ENCODE data around the gene DSCAML1.

DNA sequence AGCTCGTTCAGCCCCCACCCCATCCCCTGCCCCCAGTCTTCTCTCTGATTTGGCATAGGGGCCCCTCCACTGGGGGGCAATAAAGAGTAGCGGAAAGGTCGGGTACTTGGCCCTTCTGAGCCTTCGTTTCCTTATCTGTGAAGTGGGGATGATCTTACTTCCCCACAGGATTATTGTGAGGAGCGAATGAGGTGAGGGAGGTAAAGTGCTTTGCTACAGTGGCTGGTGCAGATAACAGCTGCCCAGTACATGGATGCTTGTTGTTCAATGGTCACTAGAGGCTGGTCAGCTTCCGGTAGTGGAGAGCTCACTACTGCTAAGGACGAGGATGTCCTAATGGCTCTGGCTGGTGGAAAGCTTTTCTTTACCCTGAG is 368.2 kb downstream of the DSCAML1 start:
- TF ChIP-seq, protein P1, sequence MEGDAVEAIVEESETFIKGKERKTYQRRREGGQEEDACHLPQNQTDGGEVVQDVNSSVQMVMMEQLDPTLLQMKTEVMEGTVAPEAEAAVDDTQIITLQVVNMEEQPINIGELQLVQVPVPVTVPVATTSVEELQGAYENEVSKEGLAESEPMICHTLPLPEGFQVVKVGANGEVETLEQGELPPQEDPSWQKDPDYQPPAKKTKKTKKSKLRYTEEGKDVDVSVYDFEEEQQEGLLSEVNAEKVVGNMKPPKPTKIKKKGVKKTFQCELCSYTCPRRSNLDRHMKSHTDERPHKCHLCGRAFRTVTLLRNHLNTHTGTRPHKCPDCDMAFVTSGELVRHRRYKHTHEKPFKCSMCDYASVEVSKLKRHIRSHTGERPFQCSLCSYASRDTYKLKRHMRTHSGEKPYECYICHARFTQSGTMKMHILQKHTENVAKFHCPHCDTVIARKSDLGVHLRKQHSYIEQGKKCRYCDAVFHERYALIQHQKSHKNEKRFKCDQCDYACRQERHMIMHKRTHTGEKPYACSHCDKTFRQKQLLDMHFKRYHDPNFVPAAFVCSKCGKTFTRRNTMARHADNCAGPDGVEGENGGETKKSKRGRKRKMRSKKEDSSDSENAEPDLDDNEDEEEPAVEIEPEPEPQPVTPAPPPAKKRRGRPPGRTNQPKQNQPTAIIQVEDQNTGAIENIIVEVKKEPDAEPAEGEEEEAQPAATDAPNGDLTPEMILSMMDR (IDR thresholded peaks at IDR 0.05) = no peak
- TF ChIP-seq EP300 (IDR thresholded peaks at IDR 0.05; ENCODE audit: low read depth) = no peak
- TF ChIP-seq POLR2A (IDR thresholded peaks at IDR 0.05) = no peak
